ENCODE data around the gene ELF4. TPM values are rescaled to one million over a fixed set of nuclear protein-coding genes. Genes with fewer than 3 reads are reported as not detected.

ELF4 gene
- total and polyA plus RNA-seq, 9 of the 15 experiments (the other 6 are each of a cell fraction or from before 2014, with no cell fraction given): 5.9 to 55.8 (median 25.2) TPM

GRCh38 chrX:130082244-130083106 is 27.8 kb downstream of the ELF4 start (continued):
- TF ChIP-seq HNRNPLL (IDR thresholded peaks at IDR 0.05; ENCODE audit: low read depth, low read length, poor library complexity, severe bottlenecking): no peak
- TF ChIP-seq MCM7 (IDR thresholded peaks at IDR 0.05): no peak
- no peak for TF ChIP-seq RBM15 (IDR thresholded peaks at IDR 0.05; ENCODE audit: insufficient read depth, low read length)
- TF ChIP-seq ZNF57 (CRISPR knock-in tag; IDR thresholded peaks at IDR 0.05): no peak
- no peak for TF ChIP-seq HES1 (IDR thresholded peaks at IDR 0.05; ENCODE audit: low read depth)
- no peak for TF ChIP-seq TAF15 (IDR thresholded peaks at IDR 0.05; ENCODE audit: low read depth, low read length)
- no peak for TF ChIP-seq CUX1 (CRISPR knock-in tag; IDR thresholded peaks at IDR 0.05)
- no peak for TF ChIP-seq ZNF785 (CRISPR knock-in tag; IDR thresholded peaks at IDR 0.05)
- TF ChIP-seq ZNF780A (CRISPR knock-in tag; IDR thresholded peaks at IDR 0.05): no peak
- no peak for TF ChIP-seq PHB (CRISPR knock-in tag; IDR thresholded peaks at IDR 0.05)
- TF ChIP-seq SMC3 (conservative IDR thresholded peaks at IDR 0.05; ENCODE audit: insufficient read depth, low read depth, low read length): no peak
- TF ChIP-seq MLLT1 (IDR thresholded peaks at IDR 0.05): no peak
- no peak for TF ChIP-seq SMAD2 (IDR thresholded peaks at IDR 0.05; ENCODE audit: low read depth, low read length)
- no peak for TF ChIP-seq MAFF (IDR thresholded peaks at IDR 0.05; ENCODE audit: low read length)
- TF ChIP-seq CBX8 (IDR thresholded peaks at IDR 0.05; ENCODE audit: borderline replicate concordance, extremely low read depth, low read depth, low read length, poor library complexity, severe bottlenecking): no peak
- TF ChIP-seq ZZZ3 (IDR thresholded peaks at IDR 0.05): no peak
- TF ChIP-seq TAF9B (IDR thresholded peaks at IDR 0.05; ENCODE audit: partially characterized antibody): peak; percentile 58

Measured in K562 (cell line).